Vagina (tissue), 2 donors: ENCODE measurements around the gene GANC.

Source experiments
- CTCF ChIP-seq, 3 experiments: fragments of 450-650 bp in 2 of 3; fragments of 200-600 bp in 1 of 3; sonication (generic) in 1 of 3; IDR thresholded peaks; one replicate each; pipeline ENCODE4 v1.5.1; 2017 to 2019; ENCODE audit warnings: antibody characterized with exemption in 3 of 3, mild to moderate bottlenecking in 2 of 3, moderate library complexity in 2 of 3
- POLR2AphosphoS5 ChIP-seq, 2 donors: sonication (generic); formaldehyde crosslinking; IDR thresholded peaks; one replicate each; pipeline ENCODE4 v1.9.0; 2017; ENCODE audit warnings: antibody characterized with exemption in 2 of 2, mild to moderate bottlenecking in 2 of 2, low read depth in 1 of 2; ENCODE audit not compliant: insufficient read depth in 1 of 2

- TF ChIP-seq POLR2AphosphoS5 (IDR thresholded peaks at IDR 0.05; ENCODE audit: insufficient read depth in 1 of 2, low read depth in 1 of 2) = no peak
- TF ChIP-seq CTCF (IDR thresholded peaks at IDR 0.05) = no peak
Measured at GRCh38 chr15:42405863-42406482, 133.0 kb downstream of the GANC start.
